ENCODE results near the gene RLN3. TPM values are rescaled to one million over a fixed set of nuclear protein-coding genes. Genes with fewer than 3 reads are reported as not detected.

Gene RLN3
- total RNA-seq, 1 experiment from 2014 or later: not detected

GRCh38 chr19:14052470-14052869 is 24.5 kb downstream of the RLN3 start:
- Histone ChIP-seq H3K27me3 (replicated peaks; ENCODE audit: insufficient read depth, low read depth, low read length, poor library complexity) (no peaks in the 10 kb centered on the region), H3K9me3 (ENCODE audit: low read depth, low read length, poor library complexity, severe bottlenecking) (no peaks in the 10 kb centered on the region), H3K4me3 (ENCODE audit: low read depth, low read length, poor library complexity, severe bottlenecking) (no peak overlapping the region), H3K36me3 (ENCODE audit: insufficient read depth, low read length, poor library complexity, severe bottlenecking) (no peaks in the 10 kb centered on the region), H3K4me1 (ENCODE audit: insufficient read depth, low read length, poor library complexity, severe bottlenecking) (no peaks in the 10 kb centered on the region), H3K27ac (ENCODE audit: low read depth, low read length, poor library complexity, severe bottlenecking) (no peak overlapping the region)
- ChIA-PET CTCF (no interaction called here), POLR2A (ENCODE audit: low non-redundant PET) (no interaction called here)
- BruUV-seq (replicated peaks): no TSS peak
- intact Hi-C loops (cut with micrococcal nuclease; ENCODE audit: unreplicated experiment): no loop called here
- no peak for DNase-seq (ENCODE audit: low spot score)
- no peak for TF ChIP-seq CTCF (conservative IDR thresholded peaks at IDR 0.05; ENCODE audit: low read depth, low read length)
- TF ChIP-seq EZH2 (IDR thresholded peaks at IDR 0.05; ENCODE audit: borderline replicate concordance, low read depth, low read length, poor library complexity, severe bottlenecking): no peak

- no peak for DNase-seq (ENCODE audit: low spot score)
- H3K36me3 ChIP-seq (ENCODE audit: insufficient read depth, low read length, poor library complexity, severe bottlenecking): no peaks in the 10 kb centered on the region
- POLR2A ChIA-PET (ENCODE audit: low non-redundant PET): no interaction called here
- no TSS peak for BruUV-seq (replicated peaks)
- intact Hi-C loops (cut with micrococcal nuclease; ENCODE audit: unreplicated experiment): no loop called here
- no peak overlapping the region for H3K4me3 ChIP-seq (ENCODE audit: low read depth, low read length, poor library complexity, severe bottlenecking)
- H3K27me3 ChIP-seq (replicated peaks; ENCODE audit: insufficient read depth, low read depth, low read length, poor library complexity): no peaks in the 10 kb centered on the region
- H3K9me3 ChIP-seq (ENCODE audit: low read depth, low read length, poor library complexity, severe bottlenecking): no peaks in the 10 kb centered on the region
- CTCF ChIA-PET: no interaction called here
- H3K4me1 ChIP-seq (ENCODE audit: insufficient read depth, low read length, poor library complexity, severe bottlenecking): peaks cover 4% of the 10 kb centered on the region
- TF ChIP-seq EZH2 (IDR thresholded peaks at IDR 0.05; ENCODE audit: borderline replicate concordance, low read depth, low read length, poor library complexity, severe bottlenecking): no peak
- no peak for TF ChIP-seq CTCF (conservative IDR thresholded peaks at IDR 0.05; ENCODE audit: low read depth, low read length)
- no peak overlapping the region for H3K27ac ChIP-seq (ENCODE audit: low read depth, low read length, poor library complexity, severe bottlenecking)
Measured at GRCh38 chr19:14053032-14053431, 25.1 kb downstream of the RLN3 start.

- Histone ChIP-seq H3K4me3 (ENCODE audit: low read depth, low read length, poor library complexity, severe bottlenecking) (no peak overlapping the region), H3K27ac (ENCODE audit: low read depth, low read length, poor library complexity, severe bottlenecking) (no peak overlapping the region), H3K9me3 (ENCODE audit: low read depth, low read length, poor library complexity, severe bottlenecking) (no peaks in the 10 kb centered on the region), H3K4me1 (ENCODE audit: insufficient read depth, low read length, poor library complexity, severe bottlenecking) (peaks cover 8% of the 10 kb centered on the region), H3K27me3 (replicated peaks; ENCODE audit: insufficient read depth, low read depth, low read length, poor library complexity) (no peaks in the 10 kb centered on the region), H3K36me3 (ENCODE audit: insufficient read depth, low read length, poor library complexity, severe bottlenecking) (no peaks in the 10 kb centered on the region)
- CTCF ChIA-PET: no interaction called here
- TSS peak; percentile 97 for BruUV-seq (replicated peaks)
- DNase-seq (ENCODE audit: low spot score): no peak
- POLR2A ChIA-PET (ENCODE audit: low non-redundant PET): no interaction called here
- TF ChIP-seq CTCF (conservative IDR thresholded peaks at IDR 0.05; ENCODE audit: low read depth, low read length) (no peak), EZH2 (IDR thresholded peaks at IDR 0.05; ENCODE audit: borderline replicate concordance, low read depth, low read length, poor library complexity, severe bottlenecking) (no peak)
- intact Hi-C loops (cut with micrococcal nuclease; ENCODE audit: unreplicated experiment): no loop called here
Measured at GRCh38 chr19:14053500-14053899, 25.6 kb downstream of the RLN3 start.

Measured in A673 (cell line).